Breast epithelium (tissue), 4 donors: ENCODE measurements around the gene SLC38A3. TPM values are rescaled to one million over a fixed set of nuclear protein-coding genes. Genes with fewer than 3 reads are reported as not detected.
A peak's percentile ranks its signal among the peaks of the same experiment; 100 is the strongest.

ENCODE experiments used
- DNase-seq, 2 donors: peaks; one replicate each; pipeline ENCODE4 v3.0.0-alpha.2; 2019; ENCODE audit warnings: low spot score in 2 of 2
- H3K27ac ChIP-seq, 2 donors: fragments of 200-600 bp; sonication (generic) in 1 of 2; one replicate each; pipeline ENCODE4 v1.5.1; 2016 to 2019; ENCODE audit warnings: mild to moderate bottlenecking in 1 of 2
- H3K27me3 ChIP-seq, 2 donors: fragments of 200-600 bp; sonication (generic) in 1 of 2; one replicate each; pipeline versions ENCODE4 v1.5.1 to v1.6.0; 2017 to 2019; ENCODE audit warnings: control low read depth in 1 of 2, mild to moderate bottlenecking in 1 of 2
- H3K36me3 ChIP-seq: fragments of 200-600 bp; one replicate; pipeline ENCODE4 v1.5.1; 2019
- H3K4me1 ChIP-seq, 2 donors: fragments of 200-600 bp; sonication (generic); one replicate each; pipeline ENCODE4 v1.5.1; 2016 to 2019; ENCODE audit warnings: control low read depth in 1 of 2
- H3K4me3 ChIP-seq, 3 donors: fragments of 200-600 bp; sonication (generic); 1 replicate in 2 of 3; 2 replicates in 1 of 3; pipeline ENCODE4 v1.5.1; 2016 to 2019; ENCODE audit warnings: mild to moderate bottlenecking in 3 of 3, moderate library complexity in 2 of 3
- H3K9me3 ChIP-seq, 2 donors: fragments of 200-600 bp; sonication (generic) in 1 of 2; one replicate each; pipeline ENCODE4 v1.5.1; 2016 to 2019; ENCODE audit warnings: control low read depth in 1 of 2
- CTCF ChIP-seq, 3 donors: fragments of 450-650 bp; IDR thresholded peaks; one replicate each; pipeline ENCODE4 v1.5.1; 2016 to 2017; ENCODE audit warnings: antibody characterized with exemption in 3 of 3, mild to moderate bottlenecking in 3 of 3, moderate library complexity in 3 of 3
- POLR2A ChIP-seq: fragments of 450-650 bp; IDR thresholded peaks from one replicate; pipeline ENCODE4 v1.6.1; 2016; ENCODE audit warnings: antibody characterized with exemption, mild to moderate bottlenecking, moderate library complexity
- POLR2AphosphoS5 ChIP-seq, 3 donors: sonication (generic); formaldehyde crosslinking; IDR thresholded peaks; one replicate each; pipeline ENCODE4 v1.6.1; 2017; ENCODE audit warnings: antibody characterized with exemption in 3 of 3
- intact Hi-C: fragments of 100-400 bp; cut with DNase I; formaldehyde crosslinking; loops from one replicate; pipeline ENCODE4 v1.15.1; 2023; ENCODE audit warnings: low total_unique reads
- total RNA-seq, 3 donors: library from RNA; depleted of rRNA; stranded (reverse); fragments of >200 nt; gene quantifications; one replicate each; pipeline ENCODE4 v1.1.0, GENCODE V29; 2016

The SLC38A3 gene
- total RNA-seq, 3 donors from 2014 or later, result 0.98 to 2.5 TPM; not detected in 1

- peaks cover 0 to 9% of the 10 kb centered on the region in 2 donors for H3K4me1 ChIP-seq
- intact Hi-C loops, result no loop called here
Observed at GRCh38 chr3:50217681-50218080, 12.6 kb downstream of the SLC38A3 start.

GRCh38 chr3:50218448-50218847 lies 13.4 kb downstream of the SLC38A3 start:
- Histone ChIP-seq H3K27ac (no peak overlapping the region), H3K4me3 (no peak overlapping the region), H3K9me3 (no peaks in the 10 kb centered on the region), H3K4me1 (peaks cover 0 to 3% of the 10 kb centered on the region in 2 donors), H3K27me3 (no peaks in the 10 kb centered on the region), H3K36me3 (no peaks in the 10 kb centered on the region)
- TF ChIP-seq CTCF (IDR thresholded peaks at IDR 0.05), result no peak
- no peak for TF ChIP-seq POLR2AphosphoS5 (IDR thresholded peaks at IDR 0.05)
- no peak for TF ChIP-seq POLR2A
- intact Hi-C loops, result no loop called here
- no peak for DNase-seq

More at GRCh38 chr3:50217681-50218080, 12.6 kb downstream of the SLC38A3 start:
- no peak for TF ChIP-seq POLR2A
- no peaks in the 10 kb centered on the region for H3K9me3 ChIP-seq
- no peak overlapping the region for H3K27ac ChIP-seq
- no peak overlapping the region for H3K4me3 ChIP-seq
- no peaks in the 10 kb centered on the region for H3K27me3 ChIP-seq
- DNase-seq, result no peak
- no peaks in the 10 kb centered on the region for H3K36me3 ChIP-seq

- TF ChIP-seq POLR2A, result no peak
- no peak for TF ChIP-seq POLR2AphosphoS5 (IDR thresholded peaks at IDR 0.05)
- TF ChIP-seq CTCF (IDR thresholded peaks at IDR 0.05), result no peak
- no peaks in the 10 kb centered on the region for H3K27me3 ChIP-seq
- no peak for DNase-seq
- intact Hi-C loops, result no loop called here
- no peaks in the 10 kb centered on the region for H3K4me1 ChIP-seq
- no peaks in the 10 kb centered on the region for H3K9me3 ChIP-seq
- no peaks in the 10 kb centered on the region for H3K36me3 ChIP-seq
- H3K27ac ChIP-seq, result no peak overlapping the region
- H3K4me3 ChIP-seq, result no peak overlapping the region
Observed at GRCh38 chr3:50219285-50219684, 14.2 kb downstream of the SLC38A3 start.

GRCh38 chr3:50220109-50220508 lies 15.0 kb downstream of the SLC38A3 start:
- H3K4me3 ChIP-seq, result no peak overlapping the region
- no peak overlapping the region for H3K27ac ChIP-seq
- no peak for DNase-seq
- no peaks in the 10 kb centered on the region for H3K36me3 ChIP-seq
- no peak for TF ChIP-seq POLR2AphosphoS5 (IDR thresholded peaks at IDR 0.05)
- TF ChIP-seq CTCF (IDR thresholded peaks at IDR 0.05), result no peak
- no peak for TF ChIP-seq POLR2A
- H3K9me3 ChIP-seq, result no peaks in the 10 kb centered on the region
- H3K4me1 ChIP-seq, result no peaks in the 10 kb centered on the region
- intact Hi-C loops, result no loop called here
- no peaks in the 10 kb centered on the region for H3K27me3 ChIP-seq

- H3K4me3 ChIP-seq, result no peak overlapping the region
- H3K4me1 ChIP-seq, result no peaks in the 10 kb centered on the region
- peak overlapping the region in 1 of 2 donors; percentile 45 for H3K27ac ChIP-seq
- TF ChIP-seq POLR2A, result no peak
- intact Hi-C loops, result no loop called here
- no peaks in the 10 kb centered on the region for H3K27me3 ChIP-seq
- H3K36me3 ChIP-seq, result no peaks in the 10 kb centered on the region
- DNase-seq, result no peak
- no peaks in the 10 kb centered on the region for H3K9me3 ChIP-seq
Observed at GRCh38 chr3:50221051-50221410, 16.0 kb downstream of the SLC38A3 start.

GRCh38 chr3:50221411-50222168 lies 16.5 kb downstream of the SLC38A3 start:
- no peak overlapping the region for H3K4me3 ChIP-seq
- no peak for DNase-seq
- no peaks in the 10 kb centered on the region for H3K36me3 ChIP-seq
- no peaks in the 10 kb centered on the region for H3K4me1 ChIP-seq
- no peaks in the 10 kb centered on the region for H3K27me3 ChIP-seq
- no peaks in the 10 kb centered on the region for H3K9me3 ChIP-seq
- H3K27ac ChIP-seq, result peak overlapping the region in 1 of 2 donors; percentile 45
- TF ChIP-seq POLR2AphosphoS5 (IDR thresholded peaks at IDR 0.05) (no peak), POLR2A (no peak), CTCF (IDR thresholded peaks at IDR 0.05) (no peak)
- intact Hi-C loops, result no loop called here
